RWPE2 (cell line): Measurements from ENCODE around the gene AKT1S1.

Source experiments
- ATAC-seq: fragments of 200-7000 bp; cut with Tn5 transposase; 3 replicates; pipeline ENCODE4 v1.9.1; 2021; ENCODE audit warnings: low read depth
- DNase-seq: peaks from one replicate; pipeline ENCODE4 v3.0.0-alpha.2; 2020; ENCODE audit warnings: low spot score
- H3K27ac ChIP-seq: fragments of 450-650 bp; 2 replicates; pipeline ENCODE4 v1.5.1; 2017; ENCODE audit warnings: mild to moderate bottlenecking; ENCODE audit not compliant: poor library complexity, severe bottlenecking
- H3K27me3 ChIP-seq: fragments of 250-450 bp; sonication (Bioruptor Pico); 2 replicates; pipeline ENCODE4 v1.5.1; 2021; ENCODE audit warnings: mild to moderate bottlenecking, moderate library complexity; ENCODE audit not compliant: insufficient read depth, poor library complexity, severe bottlenecking
- H3K36me3 ChIP-seq: fragments of 250-450 bp; sonication (Bioruptor Pico); 2 replicates; pipeline ENCODE4 v1.5.1; 2020; ENCODE audit warnings: low read depth, mild to moderate bottlenecking, moderate library complexity
- H3K4me1 ChIP-seq: fragments of 250-450 bp; sonication (Bioruptor Pico); 2 replicates; pipeline ENCODE4 v1.5.1; 2021; ENCODE audit warnings: mild to moderate bottlenecking, moderate library complexity; ENCODE audit not compliant: insufficient read depth, poor library complexity, severe bottlenecking
- H3K4me3 ChIP-seq: fragments of 250-450 bp; sonication (Bioruptor Pico); 2 replicates; pipeline ENCODE4 v1.5.1; 2021; ENCODE audit warnings: mild to moderate bottlenecking, moderate library complexity; ENCODE audit not compliant: severe bottlenecking
- H3K9me3 ChIP-seq: fragments of 250-450 bp; sonication (Bioruptor Pico); 2 replicates; pipeline ENCODE4 v1.5.1; 2021; ENCODE audit warnings: mild to moderate bottlenecking, moderate library complexity; ENCODE audit not compliant: severe bottlenecking
- CTCF ChIP-seq: fragments of 450-650 bp; IDR thresholded peaks from one replicate; pipeline ENCODE4 v1.5.1; 2017; ENCODE audit warnings: mild to moderate bottlenecking, moderate library complexity; ENCODE audit not compliant: poor library complexity, severe bottlenecking

Gene AKT1S1

DNA sequence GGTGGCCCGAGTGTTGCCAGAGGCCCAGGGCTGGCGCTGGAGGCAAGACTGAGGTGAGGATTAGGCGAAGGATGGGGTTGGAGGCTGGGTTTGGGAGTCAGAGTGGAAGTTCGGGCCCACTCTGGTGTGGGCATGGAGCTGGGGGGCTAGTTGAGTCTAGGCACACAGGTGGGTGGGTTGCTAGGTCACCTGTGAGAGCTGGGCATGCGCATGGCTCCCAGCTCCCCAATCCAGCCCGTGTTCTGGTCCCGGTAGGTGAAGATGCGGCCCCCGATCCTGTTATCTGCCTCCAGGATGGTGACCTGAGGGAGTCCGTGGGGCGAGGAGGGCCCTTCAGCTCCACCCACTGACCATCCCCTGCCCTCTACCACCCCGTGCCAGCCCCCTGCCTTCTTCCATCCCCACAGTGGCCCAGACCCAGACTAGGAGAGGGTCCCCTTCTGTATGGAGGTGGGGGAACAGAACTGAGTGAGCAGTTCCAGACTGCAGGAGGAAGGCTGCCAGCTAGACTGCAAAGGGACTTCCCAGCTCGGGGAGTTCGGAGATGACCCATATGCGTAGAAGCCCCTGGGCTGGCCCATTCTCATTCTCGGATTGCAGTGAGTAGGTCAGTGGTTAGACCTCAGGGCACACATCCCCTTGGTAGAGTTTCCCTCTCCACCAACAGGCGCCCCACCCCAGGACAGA lies 17.9 kb upstream of the AKT1S1 start:
- no peak for TF ChIP-seq CTCF
- Histone ChIP-seq H3K4me1 (no peaks in the 10 kb centered on the region), H3K36me3 (no peaks in the 10 kb centered on the region), H3K27me3 (no peaks in the 10 kb centered on the region), H3K4me3 (no peak overlapping the region), H3K9me3 (no peaks in the 10 kb centered on the region), H3K27ac (no peak overlapping the region)
- no peak for ATAC-seq
- peak; percentile 43 for DNase-seq

GRCh38 chr19:49894011-49894664 lies 17.0 kb upstream of the AKT1S1 start:
- H3K4me1 ChIP-seq = no peaks in the 10 kb centered on the region

GRCh38 chr19:49892716-49893115 lies 15.6 kb upstream of the AKT1S1 start:
- H3K27ac ChIP-seq = no peak overlapping the region
- DNase-seq = no peak
- no peak for TF ChIP-seq CTCF
- no peak overlapping the region for H3K4me3 ChIP-seq
- ATAC-seq = no peak
- H3K36me3 ChIP-seq = no peaks in the 10 kb centered on the region
- H3K4me1 ChIP-seq = no peaks in the 10 kb centered on the region
- H3K27me3 ChIP-seq = no peaks in the 10 kb centered on the region
- H3K9me3 ChIP-seq = no peaks in the 10 kb centered on the region

More at GRCh38 chr19:49894011-49894664, 17.0 kb upstream of the AKT1S1 start:
- H3K4me3 ChIP-seq = no peak overlapping the region
- no peaks in the 10 kb centered on the region for H3K9me3 ChIP-seq
- H3K27me3 ChIP-seq = no peaks in the 10 kb centered on the region
- no peak overlapping the region for H3K27ac ChIP-seq
- DNase-seq (peak; percentile 61), ATAC-seq (no peak)
- no peak for TF ChIP-seq CTCF
- H3K36me3 ChIP-seq = no peaks in the 10 kb centered on the region

GRCh38 chr19:49891393-49891792 lies 14.2 kb upstream of the AKT1S1 start:
- H3K27me3 ChIP-seq = no peaks in the 10 kb centered on the region
- TF ChIP-seq CTCF = no peak
- no peaks in the 10 kb centered on the region for H3K36me3 ChIP-seq
- DNase-seq (no peak), ATAC-seq (no peak)
- no peaks in the 10 kb centered on the region for H3K9me3 ChIP-seq
- no peak overlapping the region for H3K27ac ChIP-seq
- no peaks in the 10 kb centered on the region for H3K4me1 ChIP-seq
- no peak overlapping the region for H3K4me3 ChIP-seq
